ENCODE data around the gene ZNF699. TPM values are rescaled to one million over a fixed set of nuclear protein-coding genes. Genes with fewer than 3 reads are reported as not detected.
"Not testable (repeated sequence)": the region's sequence is repeated elsewhere in the genome, so short reads cannot be mapped to it uniquely, and the experiment has no call there.

Gene ZNF699
- total RNA-seq, 2 donors from 2014 or later: 11.6 to 33.6 TPM

- H3K9me3 ChIP-seq: peaks cover 95% of the 10 kb centered on the region
- H3K36me3 ChIP-seq: peaks cover 41% of the 10 kb centered on the region
- no peaks in the 10 kb centered on the region for H3K4me1 ChIP-seq (ENCODE audit: control insufficient read depth in 1 of 2, low read depth in 2 of 2)
- no peak for DNase-seq (ENCODE audit: low spot score)
- no peak overlapping the region for H3K4me3 ChIP-seq
- TF ChIP-seq CTCF (IDR thresholded peaks at IDR 0.05): no peak
- no peak for ATAC-seq (ENCODE audit: insufficient number of reproducible peaks, low FRiP score, low read depth)
- H3K27ac ChIP-seq: no peak overlapping the region
- H3K27me3 ChIP-seq (replicated peaks; ENCODE audit: insufficient read depth): no peaks in the 10 kb centered on the region
Measured at GRCh38 chr19:9289231-9289884, 20.3 kb downstream of the ZNF699 start.

- not testable (repeated sequence) for ATAC-seq (ENCODE audit: insufficient number of reproducible peaks, low FRiP score, low read depth); H3K36me3 ChIP-seq; H3K27ac ChIP-seq; H3K27me3 ChIP-seq (replicated peaks; ENCODE audit: insufficient read depth); DNase-seq (ENCODE audit: low spot score); H3K4me1 ChIP-seq (ENCODE audit: control insufficient read depth in 1 of 2, low read depth in 2 of 2); H3K4me3 ChIP-seq
- H3K9me3 ChIP-seq: peaks cover 66% of the 10 kb centered on the region
Measured at GRCh38 chr19:9283485-9283884, 26.2 kb downstream of the ZNF699 start.

GRCh38 chr19:9251236-9251635, 58.4 kb downstream of the ZNF699 start:
- TF ChIP-seq CTCF (IDR thresholded peaks at IDR 0.05): no peak
- ATAC-seq (ENCODE audit: insufficient number of reproducible peaks, low FRiP score, low read depth) (no peak), DNase-seq (ENCODE audit: low spot score) (no peak)

GRCh38 chr19:9250630-9251029, 59.0 kb downstream of the ZNF699 start, which contains the start of gene OR7E24:
Gene OR7E24 (plus strand): TSS chr19:9250930. CDS start chr19:9251044, 114 bp downstream.
- no peak for ATAC-seq (ENCODE audit: insufficient number of reproducible peaks, low FRiP score, low read depth)
- Histone ChIP-seq H3K4me3 (no peak within 1 kb of the TSS), H3K4me1 (ENCODE audit: control insufficient read depth in 1 of 2, low read depth in 2 of 2) (no peaks in the 10 kb centered on the region), H3K27me3 (replicated peaks; ENCODE audit: insufficient read depth) (no peaks in the 10 kb centered on the region), H3K9me3 (no peaks in the 10 kb centered on the region), H3K27ac (no peak within 1 kb of the TSS), H3K36me3 (no peaks in the 10 kb centered on the region)
- TF ChIP-seq CTCF (IDR thresholded peaks at IDR 0.05): no peak
- DNase-seq (ENCODE audit: low spot score): no peak

More at GRCh38 chr19:9251236-9251635, 58.4 kb downstream of the ZNF699 start:
- Histone ChIP-seq H3K36me3 (no peaks in the 10 kb centered on the region), H3K27ac (no peak overlapping the region), H3K4me3 (no peak overlapping the region), H3K4me1 (ENCODE audit: control insufficient read depth in 1 of 2, low read depth in 2 of 2) (no peaks in the 10 kb centered on the region), H3K27me3 (replicated peaks; ENCODE audit: insufficient read depth) (no peaks in the 10 kb centered on the region), H3K9me3 (no peaks in the 10 kb centered on the region)

Other genes with a start within 250 kb of the ZNF699 start
- gene OR1M1, start 222.8 kb downstream of the ZNF699 start, total RNA-seq: not detected
- gene OR7G2, start 202.4 kb downstream of the ZNF699 start, total RNA-seq: not detected
- gene OR7G1, start 194.1 kb downstream of the ZNF699 start, total RNA-seq: not detected
- gene OR7G3, start 182.9 kb downstream of the ZNF699 start, total RNA-seq: not detected
- 10 to 100 TPM; 13.5 to 20.3 TPM for gene ZNF317, start 169.4 kb downstream of the ZNF699 start, total RNA-seq
- not detected for gene OR7D2, start 130.9 kb downstream of the ZNF699 start, total RNA-seq
- not detected for gene OR7D4, start 90.2 kb downstream of the ZNF699 start, total RNA-seq
- not detected for gene OR7E24, start 58.9 kb downstream of the ZNF699 start, total RNA-seq
- gene ZNF559, start 14.3 kb upstream of the ZNF699 start, total RNA-seq: 10 to 100 TPM; 22.7 to 26.5 TPM
- gene ZNF177, start 53.2 kb upstream of the ZNF699 start, total RNA-seq: 1 to 10 TPM; 1.9 to 4.2 TPM
- 10 to 100 TPM; 28.2 to 30.1 TPM for gene ZNF266, start 125.7 kb upstream of the ZNF699 start, total RNA-seq
- not detected for gene ZNF560, start 188.8 kb upstream of the ZNF699 start, total RNA-seq
- 10 to 100 TPM; 10.6 to 17.9 TPM for gene ZNF426, start 228.8 kb upstream of the ZNF699 start, total RNA-seq

All from thoracic aorta (tissue), 2 donors.